IPS-20b (cell line): ENCODE measurements around the gene CTTN.
"Not testable (repeated sequence)": the region's sequence is repeated elsewhere in the genome, so short reads cannot be mapped to it uniquely, and the experiment has no call there.

Experiments
- H3K27ac ChIP-seq: one replicate; pipeline ENCODE4 v1.5.1; 2013; ENCODE audit warnings: low read length
- H3K27me3 ChIP-seq: 2 replicates; pipeline ENCODE4 v1.6.1; 2013; ENCODE audit warnings: mild to moderate bottlenecking, low read length, inconsistent platforms; ENCODE audit not compliant: insufficient read depth
- H3K36me3 ChIP-seq: 2 replicates; pipeline ENCODE4 v1.6.1; 2013; ENCODE audit warnings: low read depth, mild to moderate bottlenecking, inconsistent platforms, low read length, moderate library complexity; ENCODE audit not compliant: insufficient read depth
- H3K4me1 ChIP-seq: 2 replicates; pipeline ENCODE4 v1.6.1; 2013; ENCODE audit warnings: mild to moderate bottlenecking, control low read depth, inconsistent platforms, low read length, moderate library complexity; ENCODE audit not compliant: insufficient read depth
- H3K4me3 ChIP-seq: 2 replicates; pipeline ENCODE4 v1.5.1; 2013; ENCODE audit warnings: mild to moderate bottlenecking, low read length, inconsistent platforms
- H3K9ac ChIP-seq: 2 replicates; pipeline ENCODE4 v1.6.1; 2013; ENCODE audit warnings: low read depth, mild to moderate bottlenecking, inconsistent platforms, low read length, moderate library complexity
- H3K9me3 ChIP-seq: 2 replicates; pipeline ENCODE4 v1.6.1; 2013; ENCODE audit warnings: mild to moderate bottlenecking, low read depth, low read length, inconsistent platforms; ENCODE audit not compliant: insufficient read depth

CTTN gene

GRCh38 chr11:70445605-70446004, 47.3 kb downstream of the CTTN start:
- no peak overlapping the region for H3K27ac ChIP-seq
- no peaks in the 10 kb centered on the region for H3K4me1 ChIP-seq
- H3K36me3 ChIP-seq, result no peaks in the 10 kb centered on the region
- H3K27me3 ChIP-seq, result no peaks in the 10 kb centered on the region
- H3K4me3 ChIP-seq, result no peak overlapping the region
- H3K9me3 ChIP-seq, result peaks cover 15% of the 10 kb centered on the region
- H3K9ac ChIP-seq, result no peak overlapping the region

- Histone ChIP-seq H3K9ac (no peak overlapping the region), H3K9me3 (peaks cover 17% of the 10 kb centered on the region), H3K27ac (no peak overlapping the region), H3K4me3 (no peak overlapping the region), H3K4me1 (no peaks in the 10 kb centered on the region), H3K36me3 (no peaks in the 10 kb centered on the region), H3K27me3 (no peaks in the 10 kb centered on the region)
Observed at GRCh38 chr11:70448983-70449567, 50.7 kb downstream of the CTTN start.

DNA sequence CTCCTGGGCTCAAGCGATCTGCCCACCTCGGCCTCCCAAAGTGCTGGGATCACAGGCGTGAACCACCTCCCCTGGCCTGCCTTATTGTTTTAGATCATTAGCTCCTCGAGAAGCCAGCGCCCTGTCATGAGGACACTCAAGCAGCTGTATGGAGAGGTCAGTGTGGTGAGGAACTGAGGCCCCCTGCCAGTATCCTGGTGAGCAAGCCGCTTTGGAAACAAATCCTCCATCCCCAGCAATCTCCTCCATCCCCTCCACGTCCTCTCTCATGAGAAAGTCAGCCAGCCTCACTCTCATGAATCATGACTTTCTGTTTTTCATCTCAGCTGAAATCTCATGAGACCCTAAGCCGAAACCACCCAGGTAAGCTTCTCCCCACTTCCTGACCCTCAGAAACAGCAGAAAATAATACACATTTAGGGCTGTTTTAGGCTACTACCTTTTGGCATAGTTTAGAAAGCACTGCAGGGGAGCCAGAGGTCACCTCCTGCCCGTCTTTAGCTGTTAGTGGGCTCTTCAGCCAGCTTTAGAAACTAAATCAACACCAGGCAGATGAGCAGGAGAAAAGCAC, 56.0 kb downstream of the CTTN start:
- Histone ChIP-seq H3K9me3 (peaks cover 11% of the 10 kb centered on the region), H3K9ac (no peak overlapping the region), H3K27me3 (no peaks in the 10 kb centered on the region), H3K4me1 (no peaks in the 10 kb centered on the region), H3K36me3 (no peaks in the 10 kb centered on the region), H3K27ac (no peak overlapping the region), H3K4me3 (no peak overlapping the region)

GRCh38 chr11:70454811-70455210, 56.5 kb downstream of the CTTN start:
- H3K9me3 ChIP-seq, H3K27ac ChIP-seq, H3K9ac ChIP-seq, H3K4me3 ChIP-seq, H3K27me3 ChIP-seq, H3K4me1 ChIP-seq, H3K36me3 ChIP-seq: not testable (repeated sequence)

DNA sequence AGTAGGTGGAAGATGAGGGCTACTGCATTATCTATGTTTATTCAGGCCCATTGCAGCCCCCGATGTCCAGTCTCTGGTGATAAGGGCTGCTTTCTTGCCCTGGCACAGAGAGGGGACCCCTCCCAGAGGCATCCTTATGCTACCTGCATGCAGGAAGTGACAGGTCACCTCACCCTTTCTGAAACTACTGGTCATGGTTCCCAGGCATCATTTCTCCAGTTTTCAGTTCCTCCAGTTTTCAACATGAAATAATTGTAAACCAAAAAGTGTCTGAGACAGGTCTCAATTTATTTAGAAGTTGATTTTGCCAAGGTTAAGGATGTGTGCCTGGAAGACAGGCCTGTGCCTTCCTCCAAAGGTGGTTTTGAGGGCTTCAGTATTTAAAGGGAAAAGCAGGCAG, 57.0 kb downstream of the CTTN start:
- H3K27me3 ChIP-seq, result no peaks in the 10 kb centered on the region
- H3K4me1 ChIP-seq, result no peaks in the 10 kb centered on the region
- no peaks in the 10 kb centered on the region for H3K36me3 ChIP-seq
- no peak overlapping the region for H3K27ac ChIP-seq
- H3K4me3 ChIP-seq, result no peak overlapping the region
- H3K9ac ChIP-seq, result no peak overlapping the region
- H3K9me3 ChIP-seq, result peaks cover 4% of the 10 kb centered on the region

- Histone ChIP-seq H3K9ac (no peak overlapping the region), H3K4me1 (no peaks in the 10 kb centered on the region), H3K36me3 (no peaks in the 10 kb centered on the region), H3K9me3 (no peaks in the 10 kb centered on the region), H3K27ac (no peak overlapping the region), H3K4me3 (no peak overlapping the region), H3K27me3 (no peaks in the 10 kb centered on the region)
Observed at GRCh38 chr11:70456921-70457532, 58.7 kb downstream of the CTTN start.

DNA sequence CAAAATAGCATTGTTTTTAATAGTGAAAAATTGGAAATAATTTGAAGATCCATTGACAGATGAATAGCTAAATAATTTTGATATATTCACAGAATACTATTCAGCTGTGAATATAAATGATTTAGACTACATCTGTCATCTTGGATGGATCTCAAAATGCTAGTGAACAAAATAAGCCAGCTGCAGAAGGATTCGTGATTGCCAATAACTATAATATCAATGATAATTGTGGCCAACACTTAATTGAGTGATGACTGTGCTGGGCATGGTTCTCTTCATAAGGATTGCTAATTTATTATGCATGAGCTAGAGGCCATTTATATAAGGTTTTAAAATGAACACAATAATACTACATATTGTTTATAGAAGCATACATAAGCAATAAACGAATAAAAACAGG, 60.4 kb downstream of the CTTN start:
- Histone ChIP-seq H3K36me3 (no peaks in the 10 kb centered on the region), H3K4me3 (no peak overlapping the region), H3K27me3 (no peaks in the 10 kb centered on the region), H3K4me1 (no peaks in the 10 kb centered on the region), H3K9me3 (no peaks in the 10 kb centered on the region; the same call in 1 of the 2 replicates), H3K27ac (no peak overlapping the region), H3K9ac (no peak overlapping the region)

GRCh38 chr11:70460111-70460510, 61.8 kb downstream of the CTTN start:
- H3K9me3 ChIP-seq, result no peaks in the 10 kb centered on the region; the same call in 1 of the 2 replicates
- H3K9ac ChIP-seq, result no peak overlapping the region
- H3K36me3 ChIP-seq, result no peaks in the 10 kb centered on the region
- no peaks in the 10 kb centered on the region for H3K4me1 ChIP-seq
- no peaks in the 10 kb centered on the region for H3K27me3 ChIP-seq
- no peak overlapping the region for H3K27ac ChIP-seq
- no peak overlapping the region for H3K4me3 ChIP-seq

DNA sequence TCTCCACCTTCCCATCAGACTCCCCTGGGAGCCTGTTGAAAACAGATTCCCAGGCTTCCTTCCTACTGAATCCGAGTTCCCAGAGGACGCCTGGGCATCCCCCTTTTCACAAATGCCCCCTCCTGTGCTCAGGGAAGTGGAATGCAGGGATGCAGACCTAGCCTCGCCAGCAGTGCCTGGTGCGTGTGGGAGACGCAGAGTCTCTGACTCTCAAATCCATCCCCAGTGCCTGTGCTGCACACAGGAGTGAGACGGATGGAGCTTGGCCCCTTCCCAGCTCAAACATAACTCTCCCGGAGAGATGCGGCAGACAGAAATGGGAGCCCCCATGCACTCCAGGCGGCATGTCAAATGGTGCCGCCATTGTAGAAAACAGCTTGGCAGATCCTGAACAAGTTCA, 62.6 kb downstream of the CTTN start:
- Histone ChIP-seq H3K9ac (no peak overlapping the region), H3K9me3 (no peaks in the 10 kb centered on the region; the same call in 1 of the 2 replicates), H3K27ac (no peak overlapping the region), H3K36me3 (no peaks in the 10 kb centered on the region), H3K27me3 (no peaks in the 10 kb centered on the region), H3K4me1 (no peaks in the 10 kb centered on the region), H3K4me3 (no peak overlapping the region)

- Histone ChIP-seq H3K27me3 (no peaks in the 10 kb centered on the region), H3K4me3 (no peak overlapping the region), H3K27ac (no peak overlapping the region), H3K9ac (no peak overlapping the region), H3K36me3 (no peaks in the 10 kb centered on the region), H3K4me1 (no peaks in the 10 kb centered on the region), H3K9me3 (no peaks in the 10 kb centered on the region; the same call in 1 of the 2 replicates)
Observed at GRCh38 chr11:70462818-70463477, 64.6 kb downstream of the CTTN start.

GRCh38 chr11:70463478-70464255, 65.3 kb downstream of the CTTN start:
- Histone ChIP-seq H3K4me1 (no peaks in the 10 kb centered on the region), H3K36me3 (no peaks in the 10 kb centered on the region), H3K27ac (no peak overlapping the region), H3K4me3 (no peak overlapping the region), H3K9me3 (no peaks in the 10 kb centered on the region; the same call in 1 of the 2 replicates), H3K9ac (no peak overlapping the region), H3K27me3 (no peaks in the 10 kb centered on the region)
